Neural progenitor cell (in vitro differentiated cells): ENCODE measurements around the gene ALDH2. TPM values are rescaled to one million over a fixed set of nuclear protein-coding genes. Genes with fewer than 3 reads are reported as not detected.

Source experiments
- DNase-seq: peaks from one replicate; pipeline ENCODE4 v3.0.0-alpha.2; 2016; ENCODE audit warnings: low spot score
- H2AFZ ChIP-seq: fragments of 200-600 bp; sonication (generic); replicated peaks from 2 replicates; pipeline ENCODE4 v1.6.1; 2016; ENCODE audit warnings: antibody characterized with exemption
- H3F3A ChIP-seq: fragments of 200-600 bp; sonication (generic); 2 replicates; pipeline ENCODE4 v1.6.1; 2016; ENCODE audit warnings: antibody characterized with exemption, low read depth
- H3K27ac ChIP-seq: fragments of 200-600 bp; sonication (generic); 2 replicates; pipeline ENCODE4 v1.5.1; 2016; ENCODE audit warnings: mild to moderate bottlenecking
- H3K27me3 ChIP-seq: fragments of 200-600 bp; sonication (generic); 2 replicates; pipeline ENCODE4 v1.6.1; 2016; ENCODE audit warnings: mild to moderate bottlenecking, moderate library complexity
- H3K36me3 ChIP-seq: fragments of 200-600 bp; sonication (generic); 2 replicates; pipeline ENCODE4 v1.5.1; 2016
- H3K4me1 ChIP-seq: fragments of 200-600 bp; sonication (generic); 2 replicates; pipeline ENCODE4 v1.6.1; 2016; ENCODE audit warnings: mixed run types
- H3K4me2 ChIP-seq: fragments of 200-600 bp; sonication (generic); 2 replicates; pipeline ENCODE4 v1.6.1; 2016
- H3K4me3 ChIP-seq: fragments of 200-600 bp; sonication (generic); 2 replicates; pipeline ENCODE4 v1.5.1; 2016
- H3K79me2 ChIP-seq: fragments of 200-600 bp; sonication (generic); 2 replicates; pipeline ENCODE4 v1.6.1; 2016; ENCODE audit warnings: low read depth
- H3K9ac ChIP-seq: fragments of 200-600 bp; sonication (generic); 2 replicates; pipeline ENCODE4 v1.6.1; 2016
- H3K9me3 ChIP-seq: fragments of 200-600 bp; sonication (generic); 2 replicates; pipeline ENCODE4 v1.5.1; 2016; ENCODE audit warnings: low read depth
- H4K20me1 ChIP-seq: fragments of 200-600 bp; sonication (generic); 2 replicates; pipeline ENCODE4 v1.6.1; 2016; ENCODE audit warnings: low read depth
- H3K27ac Mint-ChIP-seq: 3 replicates; pipeline ENCODE4 v1.8.0; 2021; ENCODE audit warnings: mixed read lengths
- H3K27me3 Mint-ChIP-seq: 2 replicates; pipeline ENCODE4 v1.8.0; 2022; ENCODE audit warnings: low read depth, mild to moderate bottlenecking, inconsistent platforms, moderate library complexity, mixed read lengths; ENCODE audit not compliant: insufficient read depth
- H3K36me3 Mint-ChIP-seq: 3 replicates; pipeline ENCODE4 v1.8.0; 2021; ENCODE audit warnings: mixed read lengths
- H3K4me1 Mint-ChIP-seq: 3 replicates; pipeline ENCODE4 v1.8.0; 2021; ENCODE audit warnings: mixed read lengths
- H3K4me3 Mint-ChIP-seq: 3 replicates; pipeline ENCODE4 v1.8.0; 2021; ENCODE audit warnings: mild to moderate bottlenecking, moderate library complexity, mixed read lengths
- H3K9me3 Mint-ChIP-seq: 3 replicates; pipeline ENCODE4 v1.8.0; 2020; ENCODE audit warnings: mixed read lengths
- CTCF ChIP-seq: fragments of 200-600 bp; sonication (generic); IDR thresholded peaks from 2 replicates; pipeline ENCODE4 v1.5.1; 2017; ENCODE audit warnings: antibody characterized with exemption, mild to moderate bottlenecking
- EZH2 ChIP-seq: fragments of 200-600 bp; sonication (generic); IDR thresholded peaks from 2 replicates; pipeline ENCODE4 v1.6.1; 2017; ENCODE audit warnings: antibody characterized with exemption, mild to moderate bottlenecking, moderate library complexity
- EZH2phosphoT487 ChIP-seq: fragments of 200-600 bp; sonication (generic); IDR thresholded peaks from 2 replicates; pipeline ENCODE4 v1.6.1; 2017; ENCODE audit warnings: antibody characterized with exemption
- total RNA-seq: library from RNA; depleted of rRNA; stranded (reverse); fragments of >200 nt; gene quantifications from 2 replicates; pipeline ENCODE4 v1.2.3, GENCODE V29; 2015; ENCODE audit warnings: low replicate concordance

The ALDH2 gene
- total RNA-seq, 1 donor from 2014 or later = 60.0 TPM

DNA sequence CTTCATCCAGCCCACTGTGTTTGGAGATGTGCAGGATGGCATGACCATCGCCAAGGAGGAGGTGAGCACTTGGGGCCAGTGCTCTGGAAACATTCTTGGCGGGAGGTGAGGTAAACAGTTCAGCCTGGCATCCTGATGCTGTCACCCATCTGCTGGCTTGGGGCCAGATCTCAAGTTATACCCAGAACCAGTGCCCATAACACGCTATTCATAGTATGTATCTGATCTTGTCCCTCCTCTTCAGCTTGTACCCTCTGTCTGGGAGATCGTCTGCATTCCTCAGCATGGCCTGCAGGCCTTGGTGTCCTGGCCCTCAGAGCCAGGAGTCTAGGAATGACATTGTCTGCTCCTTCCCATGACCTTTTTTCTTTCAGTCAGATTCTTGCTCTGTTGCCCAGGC lies 31.4 kb downstream of the ALDH2 start:
- Histone ChIP-seq H3K9ac (peak overlapping the region; percentile 13), H3K36me3 (peaks cover 13% of the 10 kb centered on the region), H3K9me3 (no peaks in the 10 kb centered on the region), H3K4me2 (no peak overlapping the region), H3K27me3 (no peaks in the 10 kb centered on the region), H4K20me1 (no peaks in the 10 kb centered on the region), H3K4me1 (no peaks in the 10 kb centered on the region), H3K79me2 (no peaks in the 10 kb centered on the region), H2AFZ (no peak overlapping the region), H3F3A (no peaks in the 10 kb centered on the region), H3K4me3 (no peak overlapping the region), H3K27ac (no peak overlapping the region)
- no peak for TF ChIP-seq EZH2phosphoT487
- TF ChIP-seq EZH2 = no peak
- TF ChIP-seq CTCF = no peak
- Mint-ChIP-seq H3K4me3 (no peak overlapping the region), H3K27ac (peak overlapping the region; percentile 57), H3K4me1 (no peaks in the 10 kb centered on the region), H3K9me3 (no peaks in the 10 kb centered on the region), H3K27me3 (peaks cover 3% of the 10 kb centered on the region), H3K36me3 (peaks cover 20% of the 10 kb centered on the region)
- DNase-seq = no peak

- Histone ChIP-seq H3K9ac (no peak overlapping the region), H2AFZ (no peak overlapping the region), H3K4me3 (no peak overlapping the region), H3K36me3 (peaks cover 11% of the 10 kb centered on the region), H3K79me2 (no peaks in the 10 kb centered on the region), H3F3A (no peaks in the 10 kb centered on the region), H3K4me2 (no peak overlapping the region), H3K9me3 (no peaks in the 10 kb centered on the region), H4K20me1 (no peaks in the 10 kb centered on the region), H3K27me3 (no peaks in the 10 kb centered on the region), H3K4me1 (no peaks in the 10 kb centered on the region), H3K27ac (no peak overlapping the region)
- Mint-ChIP-seq H3K9me3 (no peaks in the 10 kb centered on the region), H3K4me3 (no peak overlapping the region), H3K27me3 (peaks cover 3% of the 10 kb centered on the region), H3K4me1 (no peaks in the 10 kb centered on the region), H3K27ac (no peak overlapping the region), H3K36me3 (peaks cover 19% of the 10 kb centered on the region)
- no peak for TF ChIP-seq EZH2
- no peak for TF ChIP-seq CTCF
- TF ChIP-seq EZH2phosphoT487 = no peak
- DNase-seq = no peak
These were observed 33.0 kb downstream of the ALDH2 start for GRCh38 chr12:111799758-111800157.

DNA sequence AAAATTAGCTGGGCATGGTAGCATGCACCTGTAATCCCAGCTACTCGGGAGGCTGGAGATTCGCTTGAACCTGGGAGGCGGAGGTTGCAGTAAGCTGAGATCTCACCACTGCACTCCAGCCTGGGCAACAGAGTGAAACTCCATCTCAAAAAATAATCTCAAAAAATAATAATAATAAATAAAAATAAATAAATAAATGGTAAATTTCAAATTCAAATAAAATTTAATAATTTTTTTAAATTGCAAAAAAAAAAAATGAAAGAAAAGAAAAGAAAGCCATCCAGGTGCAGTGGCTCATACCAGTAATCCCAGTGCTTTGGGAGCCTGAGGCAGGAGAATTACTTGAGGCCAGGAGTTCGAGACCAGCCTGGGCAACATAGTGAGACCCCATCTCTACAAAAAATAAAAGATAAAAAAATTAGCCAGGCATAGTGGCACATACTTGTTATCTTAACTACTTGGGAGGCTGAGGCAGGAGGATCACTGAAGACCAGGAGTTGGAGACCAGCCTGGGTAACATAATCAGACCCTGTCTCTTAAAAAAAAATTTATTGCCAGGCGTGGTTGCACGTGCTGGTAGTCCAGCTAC lies 36.4 kb downstream of the ALDH2 start:
- peaks cover 7% of the 10 kb centered on the region for H3K36me3 ChIP-seq
- H3K27me3 Mint-ChIP-seq = no peaks in the 10 kb centered on the region
- H3K79me2 ChIP-seq = no peaks in the 10 kb centered on the region
- no peaks in the 10 kb centered on the region for H3F3A ChIP-seq
- no peaks in the 10 kb centered on the region for H4K20me1 ChIP-seq
- H3K9ac ChIP-seq = no peak overlapping the region
- no peak for DNase-seq
- no peak overlapping the region for H3K27ac ChIP-seq
- no peaks in the 10 kb centered on the region for H3K9me3 ChIP-seq
- no peak overlapping the region for H3K4me3 ChIP-seq
- no peak overlapping the region for H2AFZ ChIP-seq
- no peaks in the 10 kb centered on the region for H3K9me3 Mint-ChIP-seq
- H3K4me1 Mint-ChIP-seq = no peaks in the 10 kb centered on the region
- H3K27me3 ChIP-seq = no peaks in the 10 kb centered on the region
- peaks cover 17% of the 10 kb centered on the region for H3K36me3 Mint-ChIP-seq
- H3K27ac Mint-ChIP-seq = no peak overlapping the region
- H3K4me1 ChIP-seq = no peaks in the 10 kb centered on the region
- no peak overlapping the region for H3K4me2 ChIP-seq
- no peak for TF ChIP-seq EZH2phosphoT487
- no peak for TF ChIP-seq CTCF
- no peak for TF ChIP-seq EZH2
- H3K4me3 Mint-ChIP-seq = no peak overlapping the region
